ENCODE results near the gene FGB. TPM values are rescaled to one million over a fixed set of nuclear protein-coding genes. Genes with fewer than 3 reads are reported as not detected.
A peak's percentile ranks its signal among the peaks of the same experiment; 100 is the strongest.

FGB gene
- total RNA-seq, 6 experiments from 2014 or later = not detected

DNA sequence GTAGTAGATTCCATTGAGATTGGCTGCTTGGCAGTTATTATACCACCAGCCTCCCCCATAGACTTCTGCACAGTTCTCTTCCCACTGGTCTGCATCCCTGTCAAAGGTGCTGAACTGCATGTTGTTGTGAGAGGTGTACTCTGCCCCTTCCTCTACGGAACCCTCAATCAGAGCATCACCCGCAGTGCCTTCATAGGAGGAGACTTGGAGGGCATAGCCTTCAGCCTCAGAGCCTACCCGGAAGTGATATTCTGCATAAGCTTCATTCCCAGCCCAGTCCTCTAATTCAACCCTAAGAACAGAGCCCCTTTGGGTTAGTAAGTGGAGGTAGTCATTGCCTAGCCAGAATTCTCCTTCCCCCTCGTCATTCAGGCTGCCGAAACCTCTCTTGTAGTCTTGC, 21.4 kb downstream of the FGB start:
- Mint-ChIP-seq H3K9me3 (no peaks in the 10 kb centered on the region), H3K27ac (no peak overlapping the region), H3K4me1 (ENCODE audit: low read depth) (no peaks in the 10 kb centered on the region), H3K36me3 (ENCODE audit: low read depth) (no peaks in the 10 kb centered on the region), H3K4me3 (no peak overlapping the region), H3K27me3 (ENCODE audit: insufficient read depth) (peaks cover 2% of the 10 kb centered on the region)
- DNase-seq = no peak
- TF ChIP-seq, protein P1, sequence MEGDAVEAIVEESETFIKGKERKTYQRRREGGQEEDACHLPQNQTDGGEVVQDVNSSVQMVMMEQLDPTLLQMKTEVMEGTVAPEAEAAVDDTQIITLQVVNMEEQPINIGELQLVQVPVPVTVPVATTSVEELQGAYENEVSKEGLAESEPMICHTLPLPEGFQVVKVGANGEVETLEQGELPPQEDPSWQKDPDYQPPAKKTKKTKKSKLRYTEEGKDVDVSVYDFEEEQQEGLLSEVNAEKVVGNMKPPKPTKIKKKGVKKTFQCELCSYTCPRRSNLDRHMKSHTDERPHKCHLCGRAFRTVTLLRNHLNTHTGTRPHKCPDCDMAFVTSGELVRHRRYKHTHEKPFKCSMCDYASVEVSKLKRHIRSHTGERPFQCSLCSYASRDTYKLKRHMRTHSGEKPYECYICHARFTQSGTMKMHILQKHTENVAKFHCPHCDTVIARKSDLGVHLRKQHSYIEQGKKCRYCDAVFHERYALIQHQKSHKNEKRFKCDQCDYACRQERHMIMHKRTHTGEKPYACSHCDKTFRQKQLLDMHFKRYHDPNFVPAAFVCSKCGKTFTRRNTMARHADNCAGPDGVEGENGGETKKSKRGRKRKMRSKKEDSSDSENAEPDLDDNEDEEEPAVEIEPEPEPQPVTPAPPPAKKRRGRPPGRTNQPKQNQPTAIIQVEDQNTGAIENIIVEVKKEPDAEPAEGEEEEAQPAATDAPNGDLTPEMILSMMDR (IDR thresholded peaks at IDR 0.05) = no peak

DNA sequence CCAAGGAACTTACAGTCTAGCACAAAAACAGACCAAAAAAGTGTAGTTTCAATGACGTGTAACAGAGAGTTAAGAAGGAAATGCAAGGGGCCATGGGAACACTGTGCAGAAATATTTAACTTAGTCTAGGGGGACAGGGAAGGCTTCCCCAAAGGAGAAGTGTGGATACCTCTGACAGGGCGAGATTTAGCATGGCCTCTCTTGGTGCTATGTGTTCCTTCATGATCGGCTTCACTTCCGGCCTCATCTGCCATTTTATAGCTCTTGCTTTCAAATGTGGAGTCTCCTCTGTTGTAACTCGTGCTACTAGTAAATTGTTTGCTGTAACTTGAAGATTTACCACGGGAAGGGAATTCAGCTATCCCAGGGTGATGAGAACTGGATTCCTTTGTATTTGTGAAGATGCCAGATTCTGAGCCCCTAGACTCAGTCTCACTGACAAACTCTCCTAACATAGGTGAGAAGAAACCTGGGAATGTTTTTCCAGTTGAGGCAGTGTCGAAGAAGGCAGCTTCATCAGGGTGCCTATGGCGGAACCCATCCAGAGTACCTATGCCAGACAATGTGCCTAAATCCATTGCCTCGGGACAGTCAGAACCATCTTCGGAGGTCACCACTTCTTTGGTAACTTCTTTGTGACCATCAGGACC, 22.7 kb downstream of the FGB start:
- no peak overlapping the region for H3K27ac Mint-ChIP-seq
- no peaks in the 10 kb centered on the region; the same call in 1 of the 2 replicates for H3K27me3 Mint-ChIP-seq (ENCODE audit: insufficient read depth)
- H3K9me3 Mint-ChIP-seq = no peaks in the 10 kb centered on the region
- no peaks in the 10 kb centered on the region for H3K36me3 Mint-ChIP-seq (ENCODE audit: low read depth)
- H3K4me1 Mint-ChIP-seq (ENCODE audit: low read depth) = no peaks in the 10 kb centered on the region
- H3K4me3 Mint-ChIP-seq = no peak overlapping the region
- DNase-seq = no peak
- TF ChIP-seq, protein P1 (IDR thresholded peaks at IDR 0.05) = no peak

DNA sequence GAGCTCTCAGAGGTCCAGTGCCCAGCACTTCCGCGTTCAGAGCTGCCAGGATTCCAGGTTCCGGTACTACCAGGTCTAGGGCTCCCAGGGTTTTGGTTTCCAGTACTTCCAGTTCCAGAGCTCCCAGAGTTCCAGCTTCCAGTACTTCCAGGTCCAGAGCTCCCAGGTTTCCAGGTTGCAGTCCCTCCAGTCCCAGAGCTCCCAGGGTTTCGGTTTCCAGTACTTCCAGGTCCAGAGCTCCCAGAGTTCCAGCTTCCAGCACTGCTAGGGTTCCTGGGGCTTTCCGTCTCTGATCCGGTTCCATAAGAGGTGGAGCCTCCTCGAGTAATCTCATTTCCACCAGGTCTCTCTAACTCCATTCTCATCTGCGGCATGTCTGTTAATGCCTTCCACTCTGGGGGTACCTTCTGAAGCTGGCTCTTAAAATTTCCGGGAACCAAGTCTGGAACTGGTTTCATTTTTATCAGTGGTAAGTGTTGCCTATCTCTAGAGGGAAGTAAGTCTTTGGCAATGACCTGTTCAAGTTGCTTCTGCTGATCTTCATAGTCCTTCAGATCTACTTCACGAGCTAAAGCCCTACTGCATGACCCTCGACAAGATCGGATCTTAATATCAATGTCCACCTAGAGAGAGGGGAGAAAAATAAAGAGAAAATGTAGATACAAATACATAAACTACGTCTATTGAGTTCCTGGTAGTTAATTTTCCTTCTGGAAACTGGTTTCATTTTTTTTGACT, 23.7 kb downstream of the FGB start:
- Mint-ChIP-seq H3K27me3 (ENCODE audit: insufficient read depth) (no peaks in the 10 kb centered on the region; the same call in 1 of the 2 replicates), H3K9me3 (no peaks in the 10 kb centered on the region), H3K4me1 (ENCODE audit: low read depth) (no peaks in the 10 kb centered on the region), H3K36me3 (ENCODE audit: low read depth) (no peaks in the 10 kb centered on the region), H3K27ac (no peak overlapping the region), H3K4me3 (peak overlapping the region; percentile 39; the same call in 1 of the 2 replicates)
- DNase-seq = no peak
- TF ChIP-seq, protein P1 (IDR thresholded peaks at IDR 0.05) = no peak

DNA sequence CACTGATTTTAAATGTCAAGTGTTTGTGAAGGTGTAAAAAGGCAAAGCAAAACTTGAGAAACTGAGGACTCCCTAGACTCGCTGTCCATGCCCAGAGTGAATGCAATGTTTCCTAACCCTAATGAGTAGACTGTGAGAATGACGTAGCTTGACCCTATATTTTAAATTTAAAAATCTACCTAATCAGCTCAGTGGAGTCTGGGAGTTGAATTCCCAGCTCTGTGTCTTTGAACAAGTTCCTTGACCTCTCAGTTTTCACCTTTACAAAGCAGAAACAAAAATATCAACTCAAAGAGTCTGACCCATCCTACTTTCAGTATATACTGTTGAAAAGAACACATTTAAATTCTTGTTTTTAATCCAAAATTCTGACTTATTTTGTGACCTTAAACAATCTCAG, 25.4 kb downstream of the FGB start:
- no peak overlapping the region for H3K27ac Mint-ChIP-seq
- no peak overlapping the region for H3K4me3 Mint-ChIP-seq
- no peak for DNase-seq
- TF ChIP-seq, protein P1 (IDR thresholded peaks at IDR 0.05) = no peak
- no peaks in the 10 kb centered on the region for H3K4me1 Mint-ChIP-seq (ENCODE audit: low read depth)
- H3K27me3 Mint-ChIP-seq (ENCODE audit: insufficient read depth) = no peaks in the 10 kb centered on the region; the same call in 1 of the 2 replicates
- no peaks in the 10 kb centered on the region for H3K9me3 Mint-ChIP-seq
- H3K36me3 Mint-ChIP-seq (ENCODE audit: low read depth) = no peaks in the 10 kb centered on the region

DNA sequence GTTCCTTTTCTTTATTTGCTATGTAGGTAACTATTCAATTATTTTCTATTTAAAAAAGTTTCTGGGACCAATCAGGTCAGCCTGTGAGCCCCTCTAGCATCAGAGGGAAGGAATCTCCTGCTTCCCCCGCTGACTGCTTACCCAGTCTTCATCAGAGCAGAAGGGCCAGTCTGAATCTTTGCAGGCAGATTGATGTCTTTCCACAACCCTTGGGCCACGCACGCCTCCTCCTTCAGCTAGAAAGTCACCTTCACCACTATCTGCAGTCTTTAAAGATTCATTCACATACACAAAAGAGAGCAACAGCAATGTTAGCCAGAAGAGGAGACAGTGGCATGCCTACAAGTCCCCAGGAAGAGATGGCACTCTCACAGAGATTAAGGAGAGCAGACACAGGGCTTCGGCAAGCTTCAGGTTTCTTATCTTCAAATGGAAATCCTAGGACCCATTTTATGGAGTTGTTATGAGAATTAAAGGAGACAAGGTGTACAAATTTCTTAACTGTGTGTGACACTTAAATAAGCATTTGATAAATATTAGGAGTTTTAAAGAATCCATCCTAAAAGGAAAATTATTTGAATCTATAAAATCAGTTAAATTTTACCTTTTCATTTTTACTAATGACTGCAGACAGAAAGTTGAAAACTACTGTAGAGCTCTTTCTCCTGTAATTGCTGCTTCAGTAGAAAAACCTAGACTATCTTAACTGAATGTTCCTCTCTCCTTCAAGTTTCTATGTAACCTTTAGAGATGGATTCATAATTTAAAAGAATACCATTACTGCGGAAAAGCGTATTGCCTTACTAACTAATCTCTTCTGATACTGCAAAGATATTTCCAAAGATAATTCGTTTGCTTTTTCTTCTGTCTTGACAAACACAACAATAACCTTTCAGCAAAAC, 26.7 kb downstream of the FGB start:
- Mint-ChIP-seq H3K27ac (no peak overlapping the region), H3K4me1 (ENCODE audit: low read depth) (no peaks in the 10 kb centered on the region), H3K36me3 (ENCODE audit: low read depth) (no peaks in the 10 kb centered on the region), H3K27me3 (ENCODE audit: insufficient read depth) (no peaks in the 10 kb centered on the region; the same call in 1 of the 2 replicates), H3K9me3 (no peaks in the 10 kb centered on the region), H3K4me3 (no peak overlapping the region)
- TF ChIP-seq, protein P1 (IDR thresholded peaks at IDR 0.05) = no peak
- no peak for DNase-seq
